HG03342 (cell line): ENCODE results near the gene FBXO3.
"Not testable (repeated sequence)": the region's sequence is repeated elsewhere in the genome, so short reads cannot be mapped to it uniquely, and the experiment has no call there.

ENCODE experiments used
- ATAC-seq: cut with Tn5 transposase; IDR thresholded peaks from one replicate; pipeline ENCODE4 v1.9.1; 2021; ENCODE audit warnings: mild to moderate bottlenecking, moderate library complexity; ENCODE audit not compliant: unreplicated experiment

The FBXO3 gene, protein sequence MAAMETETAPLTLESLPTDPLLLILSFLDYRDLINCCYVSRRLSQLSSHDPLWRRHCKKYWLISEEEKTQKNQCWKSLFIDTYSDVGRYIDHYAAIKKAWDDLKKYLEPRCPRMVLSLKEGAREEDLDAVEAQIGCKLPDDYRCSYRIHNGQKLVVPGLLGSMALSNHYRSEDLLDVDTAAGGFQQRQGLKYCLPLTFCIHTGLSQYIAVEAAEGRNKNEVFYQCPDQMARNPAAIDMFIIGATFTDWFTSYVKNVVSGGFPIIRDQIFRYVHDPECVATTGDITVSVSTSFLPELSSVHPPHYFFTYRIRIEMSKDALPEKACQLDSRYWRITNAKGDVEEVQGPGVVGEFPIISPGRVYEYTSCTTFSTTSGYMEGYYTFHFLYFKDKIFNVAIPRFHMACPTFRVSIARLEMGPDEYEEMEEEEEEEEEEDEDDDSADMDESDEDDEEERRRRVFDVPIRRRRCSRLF

DNA sequence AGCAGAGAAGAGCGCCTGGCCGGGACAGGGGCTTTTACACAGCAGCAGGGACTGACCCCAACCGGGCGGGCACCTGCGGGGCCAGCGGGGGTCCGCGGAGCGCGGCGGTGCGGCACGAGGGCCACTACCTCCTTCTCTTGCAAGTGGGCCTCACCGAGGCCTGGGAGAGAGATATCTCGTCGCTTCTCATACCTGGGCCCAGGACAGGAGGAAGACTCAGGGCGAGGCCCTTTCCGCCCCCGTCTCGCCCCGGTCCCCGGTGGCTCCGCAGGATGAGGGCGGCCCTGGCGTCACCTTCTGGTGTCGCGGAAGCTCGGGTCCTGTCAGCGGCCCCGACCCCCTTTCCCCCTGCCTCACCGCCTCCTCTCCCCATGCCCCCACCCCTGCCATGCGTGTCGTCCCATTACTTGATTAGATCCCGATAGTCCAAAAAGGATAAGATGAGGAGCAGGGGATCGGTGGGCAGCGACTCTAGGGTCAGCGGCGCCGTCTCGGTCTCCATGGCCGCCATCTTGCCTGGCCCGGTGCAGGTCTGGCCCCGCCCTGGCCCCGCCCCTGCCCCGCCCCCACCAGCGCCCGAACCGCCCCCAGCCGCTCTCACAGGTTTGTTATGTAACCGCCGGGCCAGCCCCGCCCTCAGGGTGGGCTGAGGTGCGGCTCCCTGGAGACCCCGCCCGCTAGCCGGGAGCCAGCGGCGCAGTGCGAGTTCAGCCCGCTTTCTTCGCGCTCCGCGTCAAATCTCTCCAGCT lies at the start of gene FBXO3:
Gene FBXO3, minus strand, starts transcription at position 534 of the 749 bp plus-strand sequence. Its CDS starts 23 bp downstream, at position 511.
- ATAC-seq: peak; percentile 64

- ATAC-seq: not testable (repeated sequence)
Observed at GRCh38 chr11:33822981-33823380, 48.7 kb upstream of the FBXO3 start.

DNA sequence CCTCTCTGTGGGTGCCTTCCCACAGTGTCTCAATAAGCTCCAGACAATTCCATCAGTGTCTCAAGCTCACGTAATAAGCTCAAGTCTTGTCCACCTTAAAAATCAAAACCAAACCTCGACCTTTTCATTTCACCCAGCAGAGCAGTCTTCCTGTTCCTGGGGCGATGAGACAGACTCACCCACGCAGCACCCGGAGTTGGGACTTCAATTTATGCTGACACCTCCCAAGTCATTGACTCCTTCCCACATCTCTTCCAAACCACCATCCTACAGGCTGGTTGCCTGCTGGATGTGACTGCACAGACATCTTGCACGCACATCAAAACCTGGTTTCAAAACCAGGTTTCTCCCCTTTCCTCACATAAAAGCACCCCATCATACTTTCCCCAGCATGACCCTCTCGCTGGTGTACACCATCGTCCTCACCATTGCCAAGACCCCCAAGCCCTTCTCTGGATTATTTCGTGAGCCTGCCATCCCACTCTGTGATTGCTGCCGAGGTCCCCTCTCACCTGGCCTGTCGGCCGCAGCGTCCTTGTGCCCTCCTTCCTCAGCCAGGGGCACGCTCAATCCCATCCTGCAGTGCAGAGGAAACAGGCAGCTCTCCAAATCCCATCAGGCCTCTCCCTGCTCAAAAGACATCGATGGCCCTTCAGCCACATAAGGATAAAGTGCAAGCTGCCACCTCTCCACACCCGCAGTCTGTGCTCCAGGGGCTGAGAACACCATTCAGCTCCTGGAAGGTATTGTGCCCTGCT lies 45.1 kb upstream of the FBXO3 start:
- ATAC-seq: no peak

- ATAC-seq: peak; percentile 82
Observed at GRCh38 chr11:33808228-33808828, 34.0 kb upstream of the FBXO3 start.

GRCh38 chr11:33804471-33804870 lies 30.2 kb upstream of the FBXO3 start:
- ATAC-seq: no peak

- ATAC-seq: no peak
Observed at GRCh38 chr11:33802194-33802950, 28.1 kb upstream of the FBXO3 start.

DNA sequence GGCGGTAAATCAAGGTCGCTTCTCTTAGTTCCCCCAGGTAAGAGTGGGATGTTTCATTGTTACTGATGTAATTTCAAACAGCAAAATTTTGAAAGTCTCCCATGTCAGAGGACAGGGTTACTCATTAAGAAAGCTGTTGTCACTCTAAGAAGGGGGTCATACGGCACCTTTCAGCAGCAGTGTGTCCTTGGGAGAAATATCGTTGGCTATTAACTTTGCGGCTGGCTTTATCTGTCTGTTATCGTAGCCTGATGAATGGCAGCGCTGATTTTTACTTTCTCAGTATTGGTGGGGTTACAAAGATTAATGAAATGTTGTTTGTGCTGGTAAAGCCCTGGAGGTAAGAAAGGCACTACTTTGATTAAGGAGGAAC lies 27.5 kb upstream of the FBXO3 start:
- no peak for ATAC-seq

- ATAC-seq: no peak
Observed at GRCh38 chr11:33797879-33798278, 23.6 kb upstream of the FBXO3 start.

GRCh38 chr11:33790040-33790439 lies 15.7 kb upstream of the FBXO3 start:
- ATAC-seq: no peak

DNA sequence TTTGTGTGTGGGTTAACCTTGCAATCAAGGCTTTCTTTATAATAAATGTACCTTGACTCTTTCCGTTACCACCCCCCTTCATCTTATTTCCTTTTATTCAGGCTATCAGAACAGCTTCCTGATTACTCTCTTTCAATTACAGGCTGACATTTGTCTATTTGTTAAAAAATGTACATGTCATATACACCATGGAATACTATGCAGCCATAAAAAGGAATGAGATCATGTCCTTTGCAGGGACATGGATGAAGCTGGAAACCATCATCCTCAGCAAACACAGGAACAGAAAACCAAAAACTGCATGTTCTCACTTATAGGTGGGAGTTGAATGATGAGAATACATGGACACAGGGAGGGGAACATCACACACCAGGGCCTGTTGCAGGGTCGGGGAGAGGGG lies 13.8 kb upstream of the FBXO3 start:
- not testable (repeated sequence) for ATAC-seq

DNA sequence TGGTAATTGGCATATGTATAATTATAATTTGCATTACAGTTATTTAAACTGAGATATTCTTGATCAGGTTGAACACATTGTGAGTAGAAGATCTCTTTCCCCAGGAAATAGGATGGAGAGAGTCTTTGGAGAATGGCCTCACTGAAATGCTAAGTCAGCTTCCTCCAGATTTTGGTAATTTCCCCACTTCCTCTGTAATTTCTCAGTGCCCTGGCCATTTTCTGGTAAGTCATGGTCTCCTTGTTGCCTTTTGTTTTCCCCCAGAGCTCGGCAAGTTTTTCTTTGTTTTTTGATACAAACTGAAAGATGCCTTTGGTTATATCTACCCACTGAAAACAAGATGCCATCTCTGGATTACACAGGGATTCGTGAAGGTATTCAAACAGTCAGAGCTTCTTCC lies 12.8 kb upstream of the FBXO3 start:
- no peak for ATAC-seq

- no peak for ATAC-seq
Observed at GRCh38 chr11:33785609-33786008, 11.3 kb upstream of the FBXO3 start.

DNA sequence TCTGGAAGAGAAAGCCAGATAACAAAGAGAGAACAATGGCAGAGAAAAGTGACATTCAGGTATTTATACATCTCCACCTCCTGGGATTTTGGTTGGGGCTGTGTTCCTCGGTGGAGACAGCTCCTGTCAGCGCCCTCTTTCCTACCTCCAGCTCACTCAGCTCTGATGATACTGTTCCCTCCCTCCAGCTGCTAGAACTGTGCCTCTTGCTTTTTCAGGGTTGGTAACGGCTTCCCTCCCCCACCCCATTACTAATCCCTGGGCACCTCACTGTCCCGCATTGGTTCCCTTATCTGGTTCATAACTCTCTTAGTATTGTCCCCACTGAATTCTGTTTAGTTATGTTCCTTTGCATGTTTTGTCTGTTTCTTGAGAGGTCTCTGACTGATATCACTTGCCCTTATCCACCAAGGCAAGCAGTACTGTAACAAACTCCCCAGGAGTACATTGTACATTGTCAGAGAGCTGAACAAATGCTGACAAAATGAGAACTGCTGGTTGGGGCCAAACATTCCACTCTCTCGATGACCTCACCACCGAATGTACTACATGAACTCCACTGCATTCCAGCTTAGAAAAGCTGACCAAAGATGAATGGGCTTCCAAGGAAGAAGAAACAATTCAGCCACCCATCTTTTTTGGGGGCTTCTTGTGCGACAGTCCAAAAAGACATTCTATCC lies 5.7 kb upstream of the FBXO3 start:
- ATAC-seq: no peak

DNA sequence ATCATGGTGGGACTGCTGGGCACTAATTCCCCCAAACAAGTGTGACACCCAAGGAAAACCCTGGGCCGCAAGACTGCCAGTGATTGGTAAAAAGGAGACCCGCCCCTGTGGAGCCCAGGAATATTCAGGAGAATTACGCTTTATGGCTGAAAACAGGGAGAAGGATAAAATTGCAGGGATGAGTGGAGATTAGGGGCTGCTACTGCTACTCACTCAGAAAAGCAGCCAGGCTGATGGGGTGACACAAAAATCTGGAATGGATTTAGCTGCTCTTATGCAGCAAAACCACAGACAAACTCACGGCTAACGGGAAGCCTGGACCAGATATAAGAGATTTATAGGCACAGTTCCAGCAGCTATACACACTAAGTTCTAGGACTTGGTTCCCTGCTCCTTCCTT lies 4.4 kb upstream of the FBXO3 start:
- no peak for ATAC-seq

DNA sequence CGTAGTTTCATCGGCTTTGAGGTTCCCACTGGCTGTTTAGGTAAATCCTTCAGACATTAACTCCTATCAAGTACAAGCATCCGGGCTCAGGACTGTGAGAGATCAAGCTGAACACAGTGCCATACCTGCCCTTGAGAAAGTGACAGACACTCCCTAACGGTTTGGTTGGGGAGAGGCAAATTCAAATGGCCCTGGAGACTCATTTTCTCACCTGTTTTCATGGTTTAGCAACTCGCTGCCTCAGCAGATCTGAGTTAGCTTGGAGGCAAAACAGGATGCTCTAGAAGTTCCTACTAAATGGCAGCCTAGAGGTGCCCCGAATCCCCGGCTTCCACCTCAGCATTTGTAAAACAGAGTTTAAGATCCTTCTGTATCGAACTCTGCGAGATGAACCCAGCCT lies 3.6 kb upstream of the FBXO3 start:
- no peak for ATAC-seq

GRCh38 chr11:33775832-33776470 lies 1.6 kb upstream of the FBXO3 start:
- peak; percentile 31 for ATAC-seq

DNA sequence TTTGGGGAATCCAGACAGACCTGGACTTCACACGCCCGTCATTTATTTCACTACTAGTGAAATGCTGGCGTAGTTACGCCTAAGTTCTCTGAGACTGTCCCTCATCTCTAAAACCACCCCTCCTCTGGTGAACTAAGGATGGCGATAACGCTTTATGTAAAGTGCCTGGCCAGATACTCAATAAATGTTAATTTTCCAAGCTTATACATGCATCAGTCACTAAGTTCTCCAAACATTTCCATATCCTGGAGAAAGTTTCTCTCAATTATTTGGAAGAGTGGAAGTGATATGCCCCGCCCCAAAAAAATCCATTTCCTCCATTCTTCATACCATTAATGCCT lies 1.1 kb upstream of the FBXO3 start:
- ATAC-seq: no peak

- ATAC-seq: no peak
Observed at GRCh38 chr11:33774736-33775466, 581 bp upstream of the FBXO3 start.
